Stimulated activated CD8-positive, alpha-beta memory T cell treated with anti-CD3 and anti-CD28 coated beads, Interleukin-7, amount 100 ng/mL, for 4 hours (primary cell): ENCODE measurements around the gene SSRP1.
"Not testable (repeated sequence)": the region's sequence is repeated elsewhere in the genome, so short reads cannot be mapped to it uniquely, and the experiment has no call there.

Experiments used
- DNase-seq, 2 donors: peaks; one replicate each; pipeline ENCODE4 v3.0.0-alpha.2; 2020; ENCODE audit warnings: low read depth in 2 of 2

SSRP1 gene

GRCh38 chr11:57300785-57301184 is 34.9 kb downstream of the SSRP1 start:
- no peak for DNase-seq

- DNase-seq, result no peak
Measured at GRCh38 chr11:57299150-57299737, 36.4 kb downstream of the SSRP1 start.

- DNase-seq, result no peak
Measured at GRCh38 chr11:57297221-57297620, 38.5 kb downstream of the SSRP1 start.

GRCh38 chr11:57296205-57296604 is 39.5 kb downstream of the SSRP1 start:
- DNase-seq, result not testable (repeated sequence)

- DNase-seq, result no peak
Measured at GRCh38 chr11:57294225-57295131, 41.2 kb downstream of the SSRP1 start.

- DNase-seq, result no peak
Measured at GRCh38 chr11:57290288-57290687, 45.4 kb downstream of the SSRP1 start.

GRCh38 chr11:57288771-57289579 is 46.7 kb downstream of the SSRP1 start:
- no peak for DNase-seq

GRCh38 chr11:57287884-57288283 is 47.8 kb downstream of the SSRP1 start:
- DNase-seq, result no peak

- DNase-seq, result no peak
Measured at GRCh38 chr11:57283231-57283990, 52.3 kb downstream of the SSRP1 start.

- DNase-seq, result not testable (repeated sequence)
Measured at GRCh38 chr11:57281546-57281945, 54.1 kb downstream of the SSRP1 start.

GRCh38 chr11:57279116-57279515 is 56.6 kb downstream of the SSRP1 start:
- no peak for DNase-seq

- DNase-seq, result no peak
Measured at GRCh38 chr11:57278721-57279095, 57.0 kb downstream of the SSRP1 start.

- DNase-seq, result no peak
Measured at GRCh38 chr11:57277845-57278720, 57.6 kb downstream of the SSRP1 start.

- DNase-seq, result no peak
Measured at GRCh38 chr11:57276971-57277675, 58.6 kb downstream of the SSRP1 start.

- no peak for DNase-seq
Measured at GRCh38 chr11:57276169-57276970, 59.3 kb downstream of the SSRP1 start.
